Endothelial cell of umbilical vein (primary cell): ENCODE results near the gene SLC35E2B. TPM values are rescaled to one million over a fixed set of nuclear protein-coding genes. Genes with fewer than 3 reads are reported as not detected.

ENCODE experiments used
- BruUV-seq: library from RNA; stranded (reverse); fragments of 400-500 nt; replicated peaks from 2 replicates; lab custom pipeline; 2021; lab: Mats Ljungman, UMichigan
- CTCF ChIA-PET: fragments of 300-600, 350-600 bp; sonication (Branson Sonifier 250); formaldehyde crosslinking; loops from one replicate; lab custom pipeline; 2021; ENCODE audit warnings: antibody characterized with exemption, inconsistent platforms; lab: Charles Lee
- POLR2A ChIA-PET: fragments of 300-600, 350-600 bp; sonication (Branson Sonifier 250); formaldehyde crosslinking; loops from one replicate; lab custom pipeline; 2021; ENCODE audit warnings: antibody characterized with exemption, inconsistent platforms; lab: Charles Lee
- DNase-seq: peaks from one replicate; pipeline ENCODE4 v3.0.0-alpha.2; 2011; ENCODE audit warnings: low read depth, low spot score
- FAIRE-seq: peaks from 2 replicates; lab custom pipeline; 2011; peaks lifted over from hg19 to GRCh38; lab: Jason Lieb, UNC
- H2AFZ ChIP-seq: 2 replicates; pipeline ENCODE4 v1.6.0; 2012; ENCODE audit warnings: low read depth, low read length, control low read depth, inconsistent platforms
- H3K27ac ChIP-seq: 2 replicates; pipeline ENCODE4 v1.5.1; 2011; ENCODE audit warnings: low read depth, mild to moderate bottlenecking, control low read depth, low read length, moderate library complexity; ENCODE audit not compliant: insufficient read depth
- H3K27me3 ChIP-seq, 2 experiments: 2 replicates each; pipeline versions ENCODE4 v1.6.0 to v1.6.1; 2011; ENCODE audit warnings: low read length in 2 of 2, mixed read lengths in 1 of 2; ENCODE audit not compliant: control insufficient read depth in 2 of 2, insufficient read depth in 2 of 2
- H3K36me3 ChIP-seq, 2 experiments: 2 replicates in 1 of 2; 3 replicates in 1 of 2; pipeline ENCODE4 v1.5.1; 2011; ENCODE audit warnings: low read length in 2 of 2, mild to moderate bottlenecking in 1 of 2, moderate library complexity in 1 of 2; ENCODE audit not compliant: control insufficient read depth in 2 of 2, insufficient read depth in 2 of 2; ENCODE audit errors: extremely low read depth in 1 of 2
- H3K4me1 ChIP-seq: 3 replicates; pipeline ENCODE4 v1.5.1; 2011; ENCODE audit warnings: mild to moderate bottlenecking, low read length; ENCODE audit not compliant: control insufficient read depth, insufficient read depth; ENCODE audit errors: extremely low read depth
- H3K4me2 ChIP-seq: 2 replicates; pipeline ENCODE4 v1.6.1; 2011; ENCODE audit warnings: low read length, control low read depth, mixed read lengths; ENCODE audit not compliant: insufficient read depth
- H3K4me3 ChIP-seq, 3 experiments: fragments of 200-600 bp in 1 of 3; sonication (generic), shearing (Covaris generic) in 1 of 3; replicated peaks in 1 of 3; 2 replicates each; pipeline ENCODE4 v1.5.1; 2011 to 2016; ENCODE audit warnings: control low read depth in 3 of 3, low read length in 3 of 3, mild to moderate bottlenecking in 2 of 3, inconsistent platforms in 1 of 3, low read depth in 1 of 3, moderate library complexity in 1 of 3; ENCODE audit not compliant: insufficient read depth in 1 of 3
- H3K79me2 ChIP-seq: 2 replicates; pipeline ENCODE4 v1.6.0; 2012; ENCODE audit warnings: low read length, inconsistent platforms; ENCODE audit not compliant: control insufficient read depth, insufficient read depth
- H3K9ac ChIP-seq: replicated peaks from 2 replicates; pipeline ENCODE3; 2011; ENCODE audit warnings: low read length, control low read depth; ENCODE audit not compliant: insufficient read depth; ENCODE audit errors: extremely low read depth
- H3K9me1 ChIP-seq: replicated peaks from 3 replicates; pipeline ENCODE4 v1.6.0; 2011; ENCODE audit warnings: mild to moderate bottlenecking, low read length; ENCODE audit not compliant: control insufficient read depth, insufficient read depth; ENCODE audit errors: extremely low read depth
- H3K9me3 ChIP-seq: replicated peaks from 2 replicates; pipeline ENCODE4 v1.5.1; 2012; ENCODE audit warnings: low read length, inconsistent platforms; ENCODE audit not compliant: control insufficient read depth, insufficient read depth
- H4K20me1 ChIP-seq: replicated peaks from 2 replicates; pipeline ENCODE3; 2011; ENCODE audit warnings: mild to moderate bottlenecking, low read length; ENCODE audit not compliant: control insufficient read depth, insufficient read depth; ENCODE audit errors: extremely low read depth
- EZH2 ChIP-seq: IDR thresholded peaks from 2 replicates; pipeline ENCODE4 v1.6.1; 2012; ENCODE audit warnings: borderline replicate concordance, low read depth, mild to moderate bottlenecking, moderate library complexity, low read length, inconsistent platforms; ENCODE audit not compliant: severe bottlenecking
- FOS ChIP-seq: IDR thresholded peaks from 2 replicates; pipeline ENCODE4 v1.6.1; 2011; ENCODE audit warnings: mild to moderate bottlenecking, low read length, moderate library complexity, borderline replicate concordance; ENCODE audit not compliant: insufficient read depth
- GATA2 ChIP-seq: IDR thresholded peaks from 2 replicates; pipeline ENCODE4 v1.7.0; 2011; ENCODE audit warnings: low read depth, mild to moderate bottlenecking, moderate library complexity, mixed read lengths, low read length; ENCODE audit not compliant: insufficient read length, insufficient read depth
- JUN ChIP-seq: IDR thresholded peaks from 2 replicates; pipeline ENCODE4 v1.6.1; 2011; ENCODE audit warnings: borderline replicate concordance, low read depth; ENCODE audit not compliant: insufficient read length, insufficient read depth
- MYC ChIP-seq: IDR thresholded peaks from one replicate; pipeline ENCODE4 v1.6.1; 2011; ENCODE audit warnings: mild to moderate bottlenecking, low read depth, low read length
- POLR2A ChIP-seq: IDR thresholded peaks from 2 replicates; pipeline ENCODE4 v1.6.1; 2012; ENCODE audit warnings: low read depth, mild to moderate bottlenecking, control low read depth, low read length
- POLR2AphosphoS5 ChIP-seq: IDR thresholded peaks from 2 replicates; pipeline ENCODE4 v1.6.1; 2012; ENCODE audit warnings: low read depth, mild to moderate bottlenecking, control low read depth, low read length, moderate library complexity; ENCODE audit not compliant: insufficient read depth
- dilution Hi-C: fragments of 300-500 bp; cut with MboI; formaldehyde crosslinking; loops from one replicate; pipeline ENCODE4 v1.15.0; 2019; ENCODE audit warnings: low sequenced_read_pairs; ENCODE audit not compliant: extremely low pct_ligation_motif_present
- intact Hi-C: fragments of 100-400 bp; cut with micrococcal nuclease; formaldehyde crosslinking; loops from one replicate; pipeline ENCODE4 v1.10.0; 2022
- polyA plus RNA-seq, 4 experiments: library from polyadenylated mRNA; depleted of rRNA in 3 of 4; stranded (reverse) in 3 of 4; unstranded in 1 of 4; fragments of >200 nt; gene quantifications; 2 replicates each; pipeline versions ENCODE4 v1.2.1 to v1.2.3, GENCODE V29; 2011 to 2012; ENCODE audit warnings: missing spikeins in 1 of 4
- total RNA-seq: library from RNA; stranded (reverse); gene quantifications from 2 replicates; pipeline ENCODE4 v1.2.3, GENCODE V29; 2021
- TF ChIP-seq, protein P1 (sequence below), 2 donors: IDR thresholded peaks; 1 replicate in 1 of 2; 2 replicates in 1 of 2; pipeline ENCODE4 v1.5.1; 2011; ENCODE audit warnings: low read length in 2 of 2, mild to moderate bottlenecking in 2 of 2, moderate library complexity in 2 of 2, control low read depth in 1 of 2, inconsistent platforms in 1 of 2, low read depth in 1 of 2; ENCODE audit not compliant: insufficient read depth in 1 of 2; ENCODE audit errors: extremely low read depth in 1 of 2
- TF ChIP-seq, protein P2 (sequence below): IDR thresholded peaks from 2 replicates; pipeline ENCODE4 v1.6.1; 2011; ENCODE audit not compliant: insufficient read depth, insufficient read length

SLC35E2B gene
- total and polyA plus RNA-seq, 2 donors (not counting 3 experiments of a cell fraction or from before 2014, with no cell fraction given) = 28.0 to 51.2 TPM

DNA sequence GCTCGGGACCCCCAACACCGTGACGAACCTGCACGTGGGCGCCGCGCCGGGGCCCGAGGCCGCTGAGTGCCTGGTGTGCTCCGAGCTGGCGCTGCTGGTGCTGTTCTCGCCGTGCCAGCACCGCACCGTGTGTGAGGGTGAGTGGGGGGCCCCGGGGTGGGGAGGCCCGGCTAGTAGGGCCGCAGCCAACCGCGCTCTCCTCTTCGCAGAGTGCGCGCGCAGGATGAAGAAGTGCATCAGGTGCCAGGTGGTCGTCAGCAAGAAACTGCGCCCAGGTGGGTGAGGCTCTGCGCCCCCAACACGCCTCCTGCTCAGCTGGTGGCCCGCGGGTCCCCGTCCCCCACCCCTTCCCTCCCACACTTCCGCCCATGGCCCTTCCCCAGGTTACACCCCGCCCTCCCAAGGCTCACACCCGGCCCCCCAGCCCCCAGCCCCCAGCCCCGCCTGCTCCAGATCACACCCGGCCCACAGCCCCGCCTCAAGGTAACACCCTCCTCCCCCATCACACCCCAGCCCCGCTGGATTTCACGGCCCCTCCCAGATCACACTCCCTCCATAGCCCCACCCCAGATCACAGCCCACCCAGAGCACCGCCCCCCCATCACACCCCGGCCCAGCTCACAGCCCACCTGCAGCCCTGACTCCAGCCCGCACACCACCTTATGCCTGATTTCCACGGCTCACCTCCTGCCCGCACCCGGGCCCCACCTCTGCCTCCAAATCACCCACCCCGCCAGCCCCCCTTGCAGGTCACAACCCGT, 63.0 kb downstream of the SLC35E2B start:
- no TSS peak for BruUV-seq

More for the DNA sequence above, 63.0 kb downstream of the SLC35E2B start:
- dilution Hi-C loops = no loop called here
- FAIRE-seq (no peak), DNase-seq (no peak)
- intact Hi-C loops = no loop called here
- H3K9me3 ChIP-seq = no peaks in the 10 kb centered on the region
- H2AFZ ChIP-seq = no peak overlapping the region
- TF ChIP-seq EZH2 (no peak), MYC (no peak), GATA2 (no peak), JUN (no peak), FOS (no peak), POLR2A (no peak), POLR2AphosphoS5 (no peak)
- TF ChIP-seq, protein P1, sequence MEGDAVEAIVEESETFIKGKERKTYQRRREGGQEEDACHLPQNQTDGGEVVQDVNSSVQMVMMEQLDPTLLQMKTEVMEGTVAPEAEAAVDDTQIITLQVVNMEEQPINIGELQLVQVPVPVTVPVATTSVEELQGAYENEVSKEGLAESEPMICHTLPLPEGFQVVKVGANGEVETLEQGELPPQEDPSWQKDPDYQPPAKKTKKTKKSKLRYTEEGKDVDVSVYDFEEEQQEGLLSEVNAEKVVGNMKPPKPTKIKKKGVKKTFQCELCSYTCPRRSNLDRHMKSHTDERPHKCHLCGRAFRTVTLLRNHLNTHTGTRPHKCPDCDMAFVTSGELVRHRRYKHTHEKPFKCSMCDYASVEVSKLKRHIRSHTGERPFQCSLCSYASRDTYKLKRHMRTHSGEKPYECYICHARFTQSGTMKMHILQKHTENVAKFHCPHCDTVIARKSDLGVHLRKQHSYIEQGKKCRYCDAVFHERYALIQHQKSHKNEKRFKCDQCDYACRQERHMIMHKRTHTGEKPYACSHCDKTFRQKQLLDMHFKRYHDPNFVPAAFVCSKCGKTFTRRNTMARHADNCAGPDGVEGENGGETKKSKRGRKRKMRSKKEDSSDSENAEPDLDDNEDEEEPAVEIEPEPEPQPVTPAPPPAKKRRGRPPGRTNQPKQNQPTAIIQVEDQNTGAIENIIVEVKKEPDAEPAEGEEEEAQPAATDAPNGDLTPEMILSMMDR (IDR thresholded peaks at IDR 0.05; ENCODE audit: extremely low read depth in 1 of 2, insufficient read depth in 1 of 2, low read depth in 1 of 2, low read length in 2 of 2) = no peak
- TF ChIP-seq, protein P2, sequence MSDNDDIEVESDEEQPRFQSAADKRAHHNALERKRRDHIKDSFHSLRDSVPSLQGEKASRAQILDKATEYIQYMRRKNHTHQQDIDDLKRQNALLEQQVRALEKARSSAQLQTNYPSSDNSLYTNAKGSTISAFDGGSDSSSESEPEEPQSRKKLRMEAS = no peak
- H3K4me3 ChIP-seq = no peak overlapping the region
- H3K27ac ChIP-seq = no peak overlapping the region
- H3K9me1 ChIP-seq = no peaks in the 10 kb centered on the region
- no peaks in the 10 kb centered on the region for H3K79me2 ChIP-seq
- no peaks in the 10 kb centered on the region for H4K20me1 ChIP-seq
- H3K27me3 ChIP-seq = peaks cover 3 to 24% of the 10 kb centered on the region in 2 experiments
- H3K4me2 ChIP-seq = no peak overlapping the region
- CTCF ChIA-PET = interaction anchor here (1.0 to 1.6 kb wide), 3 partner anchors 10 to 276 kb away, joined by 3 read pairs; no protein-coding TSS in a partner anchor
- POLR2A ChIA-PET = no interaction called here
- H3K9ac ChIP-seq = no peak overlapping the region
- no peaks in the 10 kb centered on the region for H3K36me3 ChIP-seq
- H3K4me1 ChIP-seq = no peaks in the 10 kb centered on the region
